GM21528 (cell line): Measurements from ENCODE around the gene IFNK.

ENCODE experiments used
- ATAC-seq: cut with Tn5 transposase; IDR thresholded peaks from one replicate; pipeline ENCODE4 v1.9.1; 2021; ENCODE audit warnings: mild to moderate bottlenecking, moderate library complexity; ENCODE audit not compliant: unreplicated experiment, low FRiP score

Gene IFNK

GRCh38 chr9:27572061-27572460, 48.0 kb downstream of the IFNK start:
- no peak for ATAC-seq

- peak; percentile 29 for ATAC-seq
Observed at GRCh38 chr9:27572566-27572917, 48.5 kb downstream of the IFNK start.

- ATAC-seq: peak; percentile 74
Observed at GRCh38 chr9:27572918-27573633, 49.0 kb downstream of the IFNK start, which contains the start of gene C9orf72. Gene C9orf72 (minus strand): TSS chr9:27573481. CDS start chr9:27567120, 6,361 bp downstream.

GRCh38 chr9:27573634-27574590, 49.8 kb downstream of the IFNK start:
- ATAC-seq: peak; percentile 91
